Measurements from ENCODE around the gene KRT81. TPM values are rescaled to one million over a fixed set of nuclear protein-coding genes. Genes with fewer than 3 reads are reported as not detected.

Gene KRT81
- polyA plus RNA-seq, 1 donor from 2014 or later, result not detected

DNA sequence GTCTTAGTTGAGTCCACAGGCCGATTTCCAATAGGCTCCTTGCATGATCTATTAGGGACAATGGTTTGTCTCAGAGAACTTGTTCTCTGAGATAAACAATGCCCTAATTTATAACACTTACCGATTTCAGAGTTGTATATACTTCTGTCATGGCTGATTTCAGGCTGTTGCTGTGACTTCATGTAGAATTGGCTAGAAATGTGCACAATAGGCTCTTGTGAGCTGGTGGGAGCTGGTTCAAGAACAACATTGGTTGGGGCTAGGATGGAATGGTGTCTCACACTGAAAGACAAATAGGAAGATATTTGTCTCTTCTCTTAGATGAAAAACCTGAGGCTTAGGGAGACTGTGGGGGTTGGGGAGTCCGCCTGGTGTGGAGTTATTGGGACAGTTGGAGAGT, 23.6 kb downstream of the KRT81 start:
- no peaks in the 10 kb centered on the region for H3F3A ChIP-seq (ENCODE audit: insufficient read depth, low read length, poor library complexity, severe bottlenecking)
- H3K4me2 ChIP-seq (ENCODE audit: low read length), result no peak overlapping the region
- no peaks in the 10 kb centered on the region for H4K20me1 ChIP-seq (ENCODE audit: insufficient read depth)
- H3K9me3 ChIP-seq (ENCODE audit: low read length), result no peaks in the 10 kb centered on the region
- H3K9me2 ChIP-seq (ENCODE audit: insufficient read depth, low read length), result no peaks in the 10 kb centered on the region
- no peak overlapping the region for H2AFZ ChIP-seq (ENCODE audit: low read depth, low read length)
- H3K4me3 ChIP-seq (ENCODE audit: low read length), result no peak overlapping the region
- no peak overlapping the region for H3K27ac ChIP-seq (ENCODE audit: low read length)
- H3K27me3 ChIP-seq (ENCODE audit: insufficient read depth, low read depth, low read length), result no peaks in the 10 kb centered on the region
- H3K9ac ChIP-seq (ENCODE audit: low read length), result no peak overlapping the region
- H3K36me3 ChIP-seq (ENCODE audit: insufficient read depth, low read length), result no peaks in the 10 kb centered on the region
- TF ChIP-seq POLR2AphosphoS5 (IDR thresholded peaks at IDR 0.05) (no peak), SMC3 (conservative IDR thresholded peaks at IDR 0.05; ENCODE audit: poor library complexity) (no peak), EZH2 (IDR thresholded peaks at IDR 0.05; ENCODE audit: borderline replicate concordance, insufficient read depth, low read length, poor library complexity, severe bottlenecking) (no peak), MXI1 (conservative IDR thresholded peaks at IDR 0.05; ENCODE audit: poor library complexity, severe bottlenecking) (no peak), EP300 (conservative IDR thresholded peaks at IDR 0.05; ENCODE audit: poor library complexity, severe bottlenecking) (no peak), TAF1 (IDR thresholded peaks at IDR 0.05; ENCODE audit: low read depth) (no peak), RAD21 (conservative IDR thresholded peaks at IDR 0.05) (no peak)
- TF ChIP-seq, protein P1, sequence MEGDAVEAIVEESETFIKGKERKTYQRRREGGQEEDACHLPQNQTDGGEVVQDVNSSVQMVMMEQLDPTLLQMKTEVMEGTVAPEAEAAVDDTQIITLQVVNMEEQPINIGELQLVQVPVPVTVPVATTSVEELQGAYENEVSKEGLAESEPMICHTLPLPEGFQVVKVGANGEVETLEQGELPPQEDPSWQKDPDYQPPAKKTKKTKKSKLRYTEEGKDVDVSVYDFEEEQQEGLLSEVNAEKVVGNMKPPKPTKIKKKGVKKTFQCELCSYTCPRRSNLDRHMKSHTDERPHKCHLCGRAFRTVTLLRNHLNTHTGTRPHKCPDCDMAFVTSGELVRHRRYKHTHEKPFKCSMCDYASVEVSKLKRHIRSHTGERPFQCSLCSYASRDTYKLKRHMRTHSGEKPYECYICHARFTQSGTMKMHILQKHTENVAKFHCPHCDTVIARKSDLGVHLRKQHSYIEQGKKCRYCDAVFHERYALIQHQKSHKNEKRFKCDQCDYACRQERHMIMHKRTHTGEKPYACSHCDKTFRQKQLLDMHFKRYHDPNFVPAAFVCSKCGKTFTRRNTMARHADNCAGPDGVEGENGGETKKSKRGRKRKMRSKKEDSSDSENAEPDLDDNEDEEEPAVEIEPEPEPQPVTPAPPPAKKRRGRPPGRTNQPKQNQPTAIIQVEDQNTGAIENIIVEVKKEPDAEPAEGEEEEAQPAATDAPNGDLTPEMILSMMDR (IDR thresholded peaks at IDR 0.05; ENCODE audit: poor library complexity, severe bottlenecking), result no peak
- TF ChIP-seq, protein P2, sequence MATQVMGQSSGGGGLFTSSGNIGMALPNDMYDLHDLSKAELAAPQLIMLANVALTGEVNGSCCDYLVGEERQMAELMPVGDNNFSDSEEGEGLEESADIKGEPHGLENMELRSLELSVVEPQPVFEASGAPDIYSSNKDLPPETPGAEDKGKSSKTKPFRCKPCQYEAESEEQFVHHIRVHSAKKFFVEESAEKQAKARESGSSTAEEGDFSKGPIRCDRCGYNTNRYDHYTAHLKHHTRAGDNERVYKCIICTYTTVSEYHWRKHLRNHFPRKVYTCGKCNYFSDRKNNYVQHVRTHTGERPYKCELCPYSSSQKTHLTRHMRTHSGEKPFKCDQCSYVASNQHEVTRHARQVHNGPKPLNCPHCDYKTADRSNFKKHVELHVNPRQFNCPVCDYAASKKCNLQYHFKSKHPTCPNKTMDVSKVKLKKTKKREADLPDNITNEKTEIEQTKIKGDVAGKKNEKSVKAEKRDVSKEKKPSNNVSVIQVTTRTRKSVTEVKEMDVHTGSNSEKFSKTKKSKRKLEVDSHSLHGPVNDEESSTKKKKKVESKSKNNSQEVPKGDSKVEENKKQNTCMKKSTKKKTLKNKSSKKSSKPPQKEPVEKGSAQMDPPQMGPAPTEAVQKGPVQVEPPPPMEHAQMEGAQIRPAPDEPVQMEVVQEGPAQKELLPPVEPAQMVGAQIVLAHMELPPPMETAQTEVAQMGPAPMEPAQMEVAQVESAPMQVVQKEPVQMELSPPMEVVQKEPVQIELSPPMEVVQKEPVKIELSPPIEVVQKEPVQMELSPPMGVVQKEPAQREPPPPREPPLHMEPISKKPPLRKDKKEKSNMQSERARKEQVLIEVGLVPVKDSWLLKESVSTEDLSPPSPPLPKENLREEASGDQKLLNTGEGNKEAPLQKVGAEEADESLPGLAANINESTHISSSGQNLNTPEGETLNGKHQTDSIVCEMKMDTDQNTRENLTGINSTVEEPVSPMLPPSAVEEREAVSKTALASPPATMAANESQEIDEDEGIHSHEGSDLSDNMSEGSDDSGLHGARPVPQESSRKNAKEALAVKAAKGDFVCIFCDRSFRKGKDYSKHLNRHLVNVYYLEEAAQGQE (IDR thresholded peaks at IDR 0.05; ENCODE audit: borderline replicate concordance), result no peak
- H3K79me2 ChIP-seq (replicated peaks; ENCODE audit: insufficient read depth, low read length), result no peaks in the 10 kb centered on the region

DNA sequence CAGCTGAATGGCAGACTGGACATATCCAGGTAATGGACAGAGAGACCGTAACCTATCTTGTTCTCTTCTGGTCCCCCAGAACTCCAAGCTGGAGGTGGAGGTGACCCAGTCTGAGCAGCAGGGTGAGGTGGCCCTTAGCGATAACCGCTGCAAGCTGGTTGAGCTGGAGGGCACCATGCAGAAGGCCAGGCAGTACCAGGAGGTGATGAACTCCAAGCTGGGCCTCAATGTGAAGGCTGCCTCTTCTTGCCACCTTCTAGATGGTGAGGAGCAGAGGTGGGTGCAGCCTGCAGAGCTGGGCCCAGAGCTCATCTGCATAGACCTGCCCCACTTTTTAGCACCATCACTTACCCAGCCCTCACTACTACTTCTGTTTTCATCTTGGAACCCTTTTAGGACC, 24.1 kb downstream of the KRT81 start:
- no peak overlapping the region for H3K27ac ChIP-seq (ENCODE audit: low read length)
- H3K4me2 ChIP-seq (ENCODE audit: low read length), result no peak overlapping the region

More for the DNA sequence above, 24.1 kb downstream of the KRT81 start:
- H3K36me3 ChIP-seq (ENCODE audit: insufficient read depth, low read length), result no peaks in the 10 kb centered on the region
- no peaks in the 10 kb centered on the region for H3F3A ChIP-seq (ENCODE audit: insufficient read depth, low read length, poor library complexity, severe bottlenecking)
- H2AFZ ChIP-seq (ENCODE audit: low read depth, low read length), result no peak overlapping the region
- no peak overlapping the region for H3K9ac ChIP-seq (ENCODE audit: low read length)
- H3K27me3 ChIP-seq (ENCODE audit: insufficient read depth, low read depth, low read length), result no peaks in the 10 kb centered on the region
- no peaks in the 10 kb centered on the region for H3K9me2 ChIP-seq (ENCODE audit: insufficient read depth, low read length)
- no peak overlapping the region for H3K4me3 ChIP-seq (ENCODE audit: low read length)
- no peaks in the 10 kb centered on the region for H4K20me1 ChIP-seq (ENCODE audit: insufficient read depth)
- no peaks in the 10 kb centered on the region for H3K9me3 ChIP-seq (ENCODE audit: low read length)
- TF ChIP-seq SMC3 (conservative IDR thresholded peaks at IDR 0.05; ENCODE audit: poor library complexity) (no peak), TAF1 (IDR thresholded peaks at IDR 0.05; ENCODE audit: low read depth) (no peak), EZH2 (IDR thresholded peaks at IDR 0.05; ENCODE audit: borderline replicate concordance, insufficient read depth, low read length, poor library complexity, severe bottlenecking) (no peak), POLR2AphosphoS5 (IDR thresholded peaks at IDR 0.05) (no peak)
- TF ChIP-seq, protein P1 (IDR thresholded peaks at IDR 0.05; ENCODE audit: poor library complexity, severe bottlenecking), result no peak
- H3K79me2 ChIP-seq (replicated peaks; ENCODE audit: insufficient read depth, low read length), result no peaks in the 10 kb centered on the region
